HEK293 (cell line): ENCODE measurements around the gene RFTN1.

Source experiments
- CTCF ChIA-PET: fragments of 350-600 bp; formaldehyde crosslinking; extraction: SDS; loops from one replicate; lab custom pipeline; 2021; ENCODE audit warnings: antibody characterized with exemption; lab: Yijun Ruan, JAX
- POLR2A ChIA-PET: fragments of 300-600 bp; formaldehyde crosslinking; extraction: SDS; loops from one replicate; lab custom pipeline; 2020; ENCODE audit warnings: antibody characterized with exemption, inconsistent platforms; lab: Yijun Ruan, JAX
- H3K27ac ChIP-seq: fragments of 200-500 bp; sonication (Bioruptor generic); 2 replicates; pipeline ENCODE4 v1.5.1; 2014; ENCODE audit warnings: low read depth, low read length, control low read depth, inconsistent platforms; ENCODE audit errors: extremely low read depth
- H3K36me3 ChIP-seq, 2 experiments: fragments of 200-500 bp in 1 of 2; sonication (Bioruptor generic) in 1 of 2; 1 replicate in 1 of 2; 2 replicates in 1 of 2; pipeline ENCODE4 v1.5.1; 2014 to 2017; ENCODE audit warnings: inconsistent platforms in 2 of 2, low read length in 2 of 2; ENCODE audit not compliant: control insufficient read depth in 2 of 2, insufficient read depth in 1 of 2
- H3K4me1 ChIP-seq: fragments of 200-500 bp; sonication (Bioruptor generic); 2 replicates; pipeline ENCODE4 v1.5.1; 2014; ENCODE audit warnings: mild to moderate bottlenecking, low read length, inconsistent platforms; ENCODE audit not compliant: control insufficient read depth, insufficient read depth
- H3K4me3 ChIP-seq: 2 replicates; pipeline ENCODE4 v1.5.1; 2011; ENCODE audit warnings: low read depth, mild to moderate bottlenecking, control low read depth, low read length, moderate library complexity
- H3K9me3 ChIP-seq: fragments of 200-500 bp; sonication (Bioruptor generic); 2 replicates; pipeline ENCODE4 v1.5.1; 2014; ENCODE audit warnings: low read depth, low read length, inconsistent platforms; ENCODE audit not compliant: control insufficient read depth, insufficient read depth
- BCL11A ChIP-seq: fragments of 450-650 bp; formaldehyde crosslinking; IDR thresholded peaks from 2 replicates; pipeline ENCODE4 v1.5.1; 2016; ENCODE audit warnings: low read depth, missing biosample characterization, missing genetic modification characterization
- GLIS1 ChIP-seq: fragments of 450-650 bp; formaldehyde crosslinking; IDR thresholded peaks from 2 replicates; pipeline ENCODE4 v1.5.1; 2016; ENCODE audit warnings: missing biosample characterization, missing genetic modification characterization
- IKZF3 ChIP-seq: fragments of 450-650 bp; IDR thresholded peaks from 2 replicates; pipeline ENCODE4 v1.5.0; 2018; ENCODE audit warnings: missing biosample characterization, mild to moderate bottlenecking, missing genetic modification characterization, moderate library complexity
- KLF16 ChIP-seq: fragments of 450-650 bp; formaldehyde crosslinking; IDR thresholded peaks from 2 replicates; pipeline ENCODE4 v1.5.1; 2017; ENCODE audit warnings: missing biosample characterization, missing genetic modification characterization
- MEIS1 ChIP-seq: sonication (generic); formaldehyde crosslinking; IDR thresholded peaks from 2 replicates; pipeline ENCODE4 v1.8.1; 2022; ENCODE audit warnings: missing genetic modification reagents, mild to moderate bottlenecking, borderline replicate concordance
- PRDM1 ChIP-seq: fragments of 450-650 bp; formaldehyde crosslinking; IDR thresholded peaks from 2 replicates; pipeline ENCODE4; 2016; ENCODE audit warnings: missing biosample characterization, missing genetic modification characterization
- PRDM10 ChIP-seq: fragments of 450-650 bp; formaldehyde crosslinking; IDR thresholded peaks from 2 replicates; pipeline ENCODE4 v1.5.1; 2016; ENCODE audit warnings: missing biosample characterization, missing genetic modification characterization
- SCRT2 ChIP-seq: fragments of 450-650 bp; formaldehyde crosslinking; IDR thresholded peaks from 2 replicates; pipeline ENCODE4 v1.5.1; 2016; ENCODE audit warnings: missing biosample characterization, missing genetic modification characterization
- SETDB1 ChIP-seq: IDR thresholded peaks from one replicate; pipeline ENCODE4 v1.6.1; 2017; ENCODE audit warnings: mild to moderate bottlenecking, low read length, moderate library complexity, mixed read lengths; ENCODE audit not compliant: insufficient read length
- SP2 ChIP-seq: fragments of 450-650 bp; formaldehyde crosslinking; IDR thresholded peaks from 2 replicates; pipeline ENCODE4 v1.5.1; 2016; ENCODE audit warnings: missing biosample characterization, missing genetic modification characterization
- SP7 ChIP-seq: fragments of 450-650 bp; formaldehyde crosslinking; IDR thresholded peaks from 2 replicates; pipeline ENCODE4 v1.5.1; 2016; ENCODE audit warnings: missing biosample characterization, missing genetic modification characterization
- ZFP69B ChIP-seq: fragments of 450-650 bp; formaldehyde crosslinking; IDR thresholded peaks from 2 replicates; pipeline ENCODE4 v1.5.1; 2016; ENCODE audit warnings: missing biosample characterization, missing genetic modification characterization
- ZIC2 ChIP-seq: fragments of 450-650 bp; formaldehyde crosslinking; IDR thresholded peaks from 2 replicates; pipeline ENCODE4 v1.5.1; 2016; ENCODE audit warnings: missing biosample characterization, missing genetic modification characterization
- ZNF112 ChIP-seq: fragments of 450-650 bp; formaldehyde crosslinking; IDR thresholded peaks from 2 replicates; pipeline ENCODE4 v1.5.0; 2017; ENCODE audit warnings: missing biosample characterization, missing genetic modification characterization
- ZNF133 ChIP-seq: fragments of 450-650 bp; formaldehyde crosslinking; IDR thresholded peaks from 2 replicates; pipeline ENCODE4 v1.5.1; 2016; ENCODE audit warnings: missing biosample characterization, missing genetic modification characterization
- ZNF140 ChIP-seq: fragments of 450-650 bp; formaldehyde crosslinking; IDR thresholded peaks from 2 replicates; pipeline ENCODE4 v1.5.1; 2016; ENCODE audit warnings: missing biosample characterization, missing genetic modification characterization
- ZNF175 ChIP-seq: fragments of 450-650 bp; formaldehyde crosslinking; IDR thresholded peaks from 2 replicates; pipeline ENCODE4 v1.5.1; 2016; ENCODE audit warnings: missing biosample characterization, missing genetic modification characterization
- ZNF202 ChIP-seq: fragments of 450-650 bp; formaldehyde crosslinking; IDR thresholded peaks from 2 replicates; pipeline ENCODE4 v1.5.1; 2016; ENCODE audit warnings: missing biosample characterization, missing genetic modification characterization, borderline replicate concordance
- ZNF211 ChIP-seq: fragments of 450-650 bp; formaldehyde crosslinking; IDR thresholded peaks from 2 replicates; pipeline ENCODE4 v1.5.1; 2016; ENCODE audit warnings: low read depth, missing biosample characterization, missing genetic modification characterization
- ZNF221 ChIP-seq: fragments of 450-650 bp; formaldehyde crosslinking; IDR thresholded peaks from 2 replicates; pipeline ENCODE4 v1.5.1; 2017; ENCODE audit warnings: missing biosample characterization, missing genetic modification characterization, borderline replicate concordance
- ZNF23 ChIP-seq: fragments of 450-650 bp; formaldehyde crosslinking; IDR thresholded peaks from 2 replicates; pipeline ENCODE4 v1.5.1; 2016; ENCODE audit warnings: missing biosample characterization, missing genetic modification characterization, borderline replicate concordance
- ZNF292 ChIP-seq: fragments of 450-650 bp; formaldehyde crosslinking; IDR thresholded peaks from 2 replicates; pipeline ENCODE4 v1.5.1; 2016; ENCODE audit warnings: low read depth, missing biosample characterization, missing genetic modification characterization, borderline replicate concordance
- ZNF37A ChIP-seq: fragments of 450-650 bp; IDR thresholded peaks from 2 replicates; pipeline ENCODE4 v1.5.1; 2018; ENCODE audit warnings: missing biosample characterization, missing genetic modification characterization
- ZNF426 ChIP-seq: fragments of 450-650 bp; formaldehyde crosslinking; IDR thresholded peaks from 2 replicates; pipeline ENCODE4 v1.5.1; 2017; ENCODE audit warnings: missing biosample characterization, missing genetic modification characterization, mild to moderate bottlenecking, inconsistent platforms, moderate library complexity
- ZNF548 ChIP-seq: fragments of 450-650 bp; formaldehyde crosslinking; IDR thresholded peaks from 2 replicates; pipeline ENCODE4 v1.5.1; 2016; ENCODE audit warnings: missing biosample characterization, missing genetic modification characterization
- ZNF561 ChIP-seq: fragments of 450-650 bp; IDR thresholded peaks from 2 replicates; pipeline ENCODE4 v1.5.1; 2018; ENCODE audit warnings: missing biosample characterization, missing genetic modification characterization, borderline replicate concordance
- ZNF654 ChIP-seq: fragments of 450-650 bp; formaldehyde crosslinking; IDR thresholded peaks from 2 replicates; pipeline ENCODE4 v1.5.1; 2016; ENCODE audit warnings: low read depth, missing biosample characterization, missing genetic modification characterization
- ZNF776 ChIP-seq: fragments of 450-650 bp; formaldehyde crosslinking; IDR thresholded peaks from 2 replicates; pipeline ENCODE4 v1.5.0; 2017; ENCODE audit warnings: missing biosample characterization, missing genetic modification characterization, borderline replicate concordance
- TF ChIP-seq, protein P1 (sequence below): fragments of 450-650 bp; formaldehyde crosslinking; IDR thresholded peaks from 2 replicates; pipeline ENCODE4 v1.5.1; 2016; ENCODE audit warnings: missing biosample characterization, missing genetic modification characterization, low read depth
- TF ChIP-seq, protein P2 (sequence below): fragments of 450-650 bp; formaldehyde crosslinking; IDR thresholded peaks from 2 replicates; pipeline ENCODE4 v1.5.1; 2016; ENCODE audit warnings: missing biosample characterization, missing genetic modification characterization

RFTN1 gene

GRCh38 chr3:16300881-16301359 lies 212.6 kb downstream of the RFTN1 start:
- TF ChIP-seq ZNF211 (tag by site-specific recombination) (no peak), ZIC2 (tag by site-specific recombination) (no peak), IKZF3 (tag by site-specific recombination) (no peak), SP2 (tag by site-specific recombination) (no peak), SETDB1 (no peak), KLF16 (tag by site-specific recombination) (no peak), ZNF23 (tag by site-specific recombination) (no peak), ZNF221 (no peak), SP7 (tag by site-specific recombination) (no peak), PRDM1 (tag by site-specific recombination) (no peak), ZNF561 (no peak)
- POLR2A ChIA-PET, result no interaction called here
- peaks cover 8 to 67% of the 10 kb centered on the region in 2 experiments; a peak in 2 of 3 replicates for H3K36me3 ChIP-seq
- no peak overlapping the region for H3K4me3 ChIP-seq
- no peak overlapping the region for H3K27ac ChIP-seq
- H3K4me1 ChIP-seq, result no peaks in the 10 kb centered on the region
- no peaks in the 10 kb centered on the region for H3K9me3 ChIP-seq
- CTCF ChIA-PET, result interaction anchor here (1.0 to 1.1 kb wide), 2 partner anchors 11 to 250 kb away, joined by 3 to 4 read pairs; no protein-coding TSS in a partner anchor

DNA sequence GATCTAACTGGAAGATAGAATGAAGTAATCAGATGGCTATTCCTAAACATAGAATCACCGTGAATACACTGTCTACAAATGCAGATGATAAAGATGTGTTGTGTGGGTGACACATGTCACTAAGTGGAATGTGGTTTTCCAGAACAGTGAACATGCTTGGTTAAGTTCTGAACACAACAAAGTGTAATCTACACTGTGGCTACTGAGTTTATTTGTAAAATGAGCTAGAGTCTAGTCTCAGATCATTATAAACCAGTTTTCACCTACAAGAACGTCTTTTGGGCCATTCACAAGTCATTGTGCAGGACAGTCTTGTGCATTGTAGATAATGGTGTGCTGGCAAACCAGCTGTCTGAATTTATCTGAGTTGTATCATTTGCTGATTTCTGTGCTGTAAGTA lies 213.2 kb downstream of the RFTN1 start:
- peaks cover 8 to 69% of the 10 kb centered on the region in 2 experiments; a peak in 2 of 3 replicates for H3K36me3 ChIP-seq

More for the DNA sequence above, 213.2 kb downstream of the RFTN1 start:
- CTCF ChIA-PET, result interaction anchor here (0.8 to 1.1 kb wide), 3 partner anchors 10 to 250 kb away, joined by 3 to 4 read pairs (median 3); no protein-coding TSS in a partner anchor
- Histone ChIP-seq H3K27ac (no peak overlapping the region), H3K9me3 (no peaks in the 10 kb centered on the region), H3K4me3 (no peak overlapping the region), H3K4me1 (no peaks in the 10 kb centered on the region)
- POLR2A ChIA-PET, result no interaction called here
- TF ChIP-seq ZNF654 (tag by site-specific recombination) (no peak), ZNF37A (tag by site-specific recombination) (no peak), ZNF140 (tag by site-specific recombination) (no peak), PRDM10 (tag by site-specific recombination) (no peak), ZNF133 (no peak), SCRT2 (tag by site-specific recombination) (no peak), ZFP69B (no peak), ZNF548 (tag by site-specific recombination) (no peak), ZNF202 (no peak), BCL11A (tag by site-specific recombination) (no peak), ZNF292 (tag by site-specific recombination) (no peak), MEIS1 (CRISPR knock-in tag) (no peak), GLIS1 (tag by site-specific recombination) (no peak), ZNF112 (tag by site-specific recombination) (no peak), ZNF426 (no peak), ZNF175 (tag by site-specific recombination) (no peak), ZNF776 (tag by site-specific recombination) (no peak)
- TF ChIP-seq, protein P1, sequence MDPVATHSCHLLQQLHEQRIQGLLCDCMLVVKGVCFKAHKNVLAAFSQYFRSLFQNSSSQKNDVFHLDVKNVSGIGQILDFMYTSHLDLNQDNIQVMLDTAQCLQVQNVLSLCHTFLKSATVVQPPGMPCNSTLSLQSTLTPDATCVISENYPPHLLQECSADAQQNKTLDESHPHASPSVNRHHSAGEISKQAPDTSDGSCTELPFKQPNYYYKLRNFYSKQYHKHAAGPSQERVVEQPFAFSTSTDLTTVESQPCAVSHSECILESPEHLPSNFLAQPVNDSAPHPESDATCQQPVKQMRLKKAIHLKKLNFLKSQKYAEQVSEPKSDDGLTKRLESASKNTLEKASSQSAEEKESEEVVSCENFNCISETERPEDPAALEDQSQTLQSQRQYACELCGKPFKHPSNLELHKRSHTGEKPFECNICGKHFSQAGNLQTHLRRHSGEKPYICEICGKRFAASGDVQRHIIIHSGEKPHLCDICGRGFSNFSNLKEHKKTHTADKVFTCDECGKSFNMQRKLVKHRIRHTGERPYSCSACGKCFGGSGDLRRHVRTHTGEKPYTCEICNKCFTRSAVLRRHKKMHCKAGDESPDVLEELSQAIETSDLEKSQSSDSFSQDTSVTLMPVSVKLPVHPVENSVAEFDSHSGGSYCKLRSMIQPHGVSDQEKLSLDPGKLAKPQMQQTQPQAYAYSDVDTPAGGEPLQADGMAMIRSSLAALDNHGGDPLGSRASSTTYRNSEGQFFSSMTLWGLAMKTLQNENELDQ (tag by site-specific recombination), result no peak
- TF ChIP-seq, protein P2, sequence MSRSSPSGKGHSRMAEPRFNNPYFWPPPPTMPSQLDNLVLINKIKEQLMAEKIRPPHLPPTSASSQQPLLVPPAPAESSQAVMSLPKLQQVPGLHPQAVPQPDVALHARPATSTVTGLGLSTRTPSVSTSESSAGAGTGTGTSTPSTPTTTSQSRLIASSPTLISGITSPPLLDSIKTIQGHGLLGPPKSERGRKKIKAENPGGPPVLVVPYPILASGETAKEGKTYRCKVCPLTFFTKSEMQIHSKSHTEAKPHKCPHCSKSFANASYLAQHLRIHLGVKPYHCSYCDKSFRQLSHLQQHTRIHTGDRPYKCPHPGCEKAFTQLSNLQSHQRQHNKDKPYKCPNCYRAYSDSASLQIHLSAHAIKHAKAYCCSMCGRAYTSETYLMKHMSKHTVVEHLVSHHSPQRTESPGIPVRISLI, result no peak
